RWPE2 (cell line): ENCODE data around the gene RXFP2.

Source experiments
- ATAC-seq: fragments of 200-7000 bp; cut with Tn5 transposase; 3 replicates; pipeline ENCODE4 v1.9.1; 2021; ENCODE audit warnings: low read depth
- DNase-seq: peaks from one replicate; pipeline ENCODE4 v3.0.0-alpha.2; 2020; ENCODE audit warnings: low spot score
- H3K27ac ChIP-seq: fragments of 450-650 bp; 2 replicates; pipeline ENCODE4 v1.5.1; 2017; ENCODE audit warnings: mild to moderate bottlenecking; ENCODE audit not compliant: poor library complexity, severe bottlenecking
- H3K27me3 ChIP-seq: fragments of 250-450 bp; sonication (Bioruptor Pico); 2 replicates; pipeline ENCODE4 v1.5.1; 2021; ENCODE audit warnings: mild to moderate bottlenecking, moderate library complexity; ENCODE audit not compliant: insufficient read depth, poor library complexity, severe bottlenecking
- H3K36me3 ChIP-seq: fragments of 250-450 bp; sonication (Bioruptor Pico); 2 replicates; pipeline ENCODE4 v1.5.1; 2020; ENCODE audit warnings: low read depth, mild to moderate bottlenecking, moderate library complexity
- H3K4me1 ChIP-seq: fragments of 250-450 bp; sonication (Bioruptor Pico); 2 replicates; pipeline ENCODE4 v1.5.1; 2021; ENCODE audit warnings: mild to moderate bottlenecking, moderate library complexity; ENCODE audit not compliant: insufficient read depth, poor library complexity, severe bottlenecking
- H3K4me3 ChIP-seq: fragments of 250-450 bp; sonication (Bioruptor Pico); 2 replicates; pipeline ENCODE4 v1.5.1; 2021; ENCODE audit warnings: mild to moderate bottlenecking, moderate library complexity; ENCODE audit not compliant: severe bottlenecking
- H3K9me3 ChIP-seq: fragments of 250-450 bp; sonication (Bioruptor Pico); 2 replicates; pipeline ENCODE4 v1.5.1; 2021; ENCODE audit warnings: mild to moderate bottlenecking, moderate library complexity; ENCODE audit not compliant: severe bottlenecking
- CTCF ChIP-seq: fragments of 450-650 bp; IDR thresholded peaks from one replicate; pipeline ENCODE4 v1.5.1; 2017; ENCODE audit warnings: mild to moderate bottlenecking, moderate library complexity; ENCODE audit not compliant: poor library complexity, severe bottlenecking

The RXFP2 gene

GRCh38 chr13:31739226-31739625, at the start of gene RXFP2:
Gene RXFP2 (plus strand): TSS chr13:31739526. CDS start chr13:31739613, 87 bp downstream.
- H3K36me3 ChIP-seq, result no peaks in the 10 kb centered on the region
- no peaks in the 10 kb centered on the region for H3K27me3 ChIP-seq
- DNase-seq (no peak), ATAC-seq (no peak)
- no peak within 1 kb of the TSS for H3K27ac ChIP-seq
- H3K9me3 ChIP-seq, result no peaks in the 10 kb centered on the region
- H3K4me1 ChIP-seq, result no peaks in the 10 kb centered on the region
- no peak within 1 kb of the TSS for H3K4me3 ChIP-seq
- no peak for TF ChIP-seq CTCF

GRCh38 chr13:31697290-31697689, 42.0 kb upstream of the RXFP2 start:
- Histone ChIP-seq H3K36me3 (no peaks in the 10 kb centered on the region), H3K27ac (no peak overlapping the region), H3K4me1 (no peaks in the 10 kb centered on the region), H3K9me3 (no peaks in the 10 kb centered on the region), H3K27me3 (peaks cover 5% of the 10 kb centered on the region), H3K4me3 (no peak overlapping the region)
- ATAC-seq, result peak; percentile 25; the same call in 1 of the 3 replicates
- DNase-seq, result no peak
- TF ChIP-seq CTCF, result no peak

- TF ChIP-seq CTCF, result peak; percentile 43
- DNase-seq (no peak), ATAC-seq (no peak)
- Histone ChIP-seq H3K4me1 (no peaks in the 10 kb centered on the region), H3K36me3 (no peaks in the 10 kb centered on the region), H3K27ac (no peak overlapping the region), H3K9me3 (no peaks in the 10 kb centered on the region), H3K27me3 (peaks cover 8% of the 10 kb centered on the region), H3K4me3 (no peak overlapping the region)
Measured at GRCh38 chr13:31699650-31700049, 39.7 kb upstream of the RXFP2 start.

- no peak overlapping the region for H3K27ac ChIP-seq
- H3K9me3 ChIP-seq, result no peaks in the 10 kb centered on the region
- no peak for DNase-seq
- H3K4me3 ChIP-seq, result no peak overlapping the region
- H3K36me3 ChIP-seq, result no peaks in the 10 kb centered on the region
- no peak for TF ChIP-seq CTCF
- no peaks in the 10 kb centered on the region for H3K4me1 ChIP-seq
- peaks cover 8% of the 10 kb centered on the region for H3K27me3 ChIP-seq
- no peak for ATAC-seq
Measured at GRCh38 chr13:31703780-31704179, 35.5 kb upstream of the RXFP2 start.

GRCh38 chr13:31706105-31706504, 33.2 kb upstream of the RXFP2 start:
- ATAC-seq (no peak), DNase-seq (no peak)
- no peaks in the 10 kb centered on the region for H3K36me3 ChIP-seq
- no peaks in the 10 kb centered on the region for H3K9me3 ChIP-seq
- H3K4me1 ChIP-seq, result no peaks in the 10 kb centered on the region
- no peak for TF ChIP-seq CTCF
- H3K27me3 ChIP-seq, result peaks cover 8% of the 10 kb centered on the region
- no peak overlapping the region for H3K27ac ChIP-seq
- H3K4me3 ChIP-seq, result no peak overlapping the region
